Uterus (tissue), 4 donors: ENCODE measurements around the gene UBASH3A. TPM values are rescaled to one million over a fixed set of nuclear protein-coding genes. Genes with fewer than 3 reads are reported as not detected.

Experiments used
- DNase-seq, 2 donors: peaks; one replicate each; pipeline ENCODE4 v3.0.0-alpha.2; 2019 to 2020
- H3K27ac ChIP-seq, 2 donors: fragments of 200-600 bp; sonication (generic); 1 replicate in 1 of 2; 2 replicates in 1 of 2; pipeline ENCODE4 v1.5.1; 2016 to 2018
- H3K27me3 ChIP-seq, 2 donors: fragments of 200-600 bp; sonication (generic); one replicate each; pipeline ENCODE4 v1.5.1; 2018 to 2019; ENCODE audit warnings: control low read depth in 1 of 2
- H3K36me3 ChIP-seq, 2 donors: fragments of 200-600 bp; sonication (generic); one replicate each; pipeline ENCODE4 v1.5.1; 2019; ENCODE audit warnings: control low read depth in 1 of 2
- H3K4me1 ChIP-seq, 2 donors: fragments of 200-600 bp; sonication (generic); one replicate each; pipeline ENCODE4 v1.5.1; 2018 to 2019; ENCODE audit warnings: control low read depth in 1 of 2
- H3K4me3 ChIP-seq, 2 donors: fragments of 200-600 bp; sonication (generic); 1 replicate in 1 of 2; 2 replicates in 1 of 2; pipeline ENCODE4 v1.5.1; 2018 to 2019; ENCODE audit warnings: mild to moderate bottlenecking in 1 of 2
- H3K9me3 ChIP-seq, 2 donors: fragments of 200-600 bp; sonication (generic); one replicate each; pipeline ENCODE4 v1.5.1; 2019; ENCODE audit warnings: control low read depth in 1 of 2
- CTCF ChIP-seq, 4 experiments: fragments of 200-600 bp in 2 of 4; fragments of 450-650 bp in 2 of 4; sonication (generic) in 2 of 4; IDR thresholded peaks; one replicate each; pipeline ENCODE4 v1.5.1; 2016 to 2019; ENCODE audit warnings: antibody characterized with exemption in 4 of 4, mild to moderate bottlenecking in 2 of 4, moderate library complexity in 1 of 4
- POLR2A ChIP-seq, 2 donors: fragments of 450-650 bp; IDR thresholded peaks; one replicate each; pipeline ENCODE4 v1.6.1; 2016; ENCODE audit warnings: antibody characterized with exemption in 2 of 2, mild to moderate bottlenecking in 1 of 2, moderate library complexity in 1 of 2
- intact Hi-C: fragments of 100-400 bp; cut with DNase I; formaldehyde crosslinking; loops from one replicate; pipeline ENCODE4 v1.15.1; 2023; ENCODE audit warnings: low total_unique reads
- total RNA-seq, 4 donors: library from RNA; depleted of rRNA in 3 of 4; stranded (reverse); fragments of >200 nt in 3 of 4; gene quantifications; one replicate each; pipeline versions ENCODE4 v1.1.0 to v1.2.4, GENCODE V29; 2014 to 2023
- donor health status: DM: yes; HTN: yes; CAD: no.

Gene UBASH3A
- total RNA-seq, 4 donors from 2014 or later = 0.79 to 1.0 TPM; not detected in 2

GRCh38 chr21:42453986-42454570, 50.4 kb downstream of the UBASH3A start:
- intact Hi-C loops = no loop called here
- no peak overlapping the region for H3K4me3 ChIP-seq
- no peaks in the 10 kb centered on the region for H3K4me1 ChIP-seq
- no peaks in the 10 kb centered on the region for H3K36me3 ChIP-seq
- H3K9me3 ChIP-seq = no peaks in the 10 kb centered on the region
- no peak overlapping the region for H3K27ac ChIP-seq
- TF ChIP-seq CTCF (IDR thresholded peaks at IDR 0.05) (no peak), POLR2A (IDR thresholded peaks at IDR 0.05) (no peak)
- no peak for DNase-seq
- H3K27me3 ChIP-seq = no peaks in the 10 kb centered on the region

- intact Hi-C loops = no loop called here
- Histone ChIP-seq H3K4me1 (no peaks in the 10 kb centered on the region), H3K9me3 (no peaks in the 10 kb centered on the region), H3K4me3 (no peak overlapping the region), H3K36me3 (no peaks in the 10 kb centered on the region), H3K27ac (no peak overlapping the region), H3K27me3 (no peaks in the 10 kb centered on the region)
- TF ChIP-seq POLR2A (IDR thresholded peaks at IDR 0.05) = no peak
- no peak for TF ChIP-seq CTCF (IDR thresholded peaks at IDR 0.05)
- no peak for DNase-seq
Observed at GRCh38 chr21:42454786-42455185, 51.1 kb downstream of the UBASH3A start.

GRCh38 chr21:42455196-42455595, 51.5 kb downstream of the UBASH3A start:
- intact Hi-C loops = no loop called here
- H3K36me3 ChIP-seq = no peaks in the 10 kb centered on the region
- no peak overlapping the region for H3K4me3 ChIP-seq
- no peaks in the 10 kb centered on the region for H3K9me3 ChIP-seq
- no peaks in the 10 kb centered on the region for H3K27me3 ChIP-seq
- H3K4me1 ChIP-seq = no peaks in the 10 kb centered on the region
- TF ChIP-seq CTCF (IDR thresholded peaks at IDR 0.05) (no peak), POLR2A (IDR thresholded peaks at IDR 0.05) (no peak)
- no peak overlapping the region for H3K27ac ChIP-seq
- no peak for DNase-seq

- Histone ChIP-seq H3K4me1 (no peaks in the 10 kb centered on the region), H3K27me3 (no peaks in the 10 kb centered on the region), H3K27ac (no peak overlapping the region), H3K36me3 (no peaks in the 10 kb centered on the region), H3K9me3 (no peaks in the 10 kb centered on the region), H3K4me3 (no peak overlapping the region)
- TF ChIP-seq POLR2A (IDR thresholded peaks at IDR 0.05) (no peak), CTCF (IDR thresholded peaks at IDR 0.05) (no peak)
- intact Hi-C loops = no loop called here
- no peak for DNase-seq
Observed at GRCh38 chr21:42455754-42456440, 52.2 kb downstream of the UBASH3A start.

GRCh38 chr21:42456457-42456856, 52.8 kb downstream of the UBASH3A start:
- no peaks in the 10 kb centered on the region for H3K27me3 ChIP-seq
- intact Hi-C loops = no loop called here
- no peak overlapping the region for H3K4me3 ChIP-seq
- H3K27ac ChIP-seq = no peak overlapping the region
- H3K36me3 ChIP-seq = no peaks in the 10 kb centered on the region
- DNase-seq = no peak
- H3K9me3 ChIP-seq = no peaks in the 10 kb centered on the region
- H3K4me1 ChIP-seq = no peaks in the 10 kb centered on the region
- no peak for TF ChIP-seq POLR2A (IDR thresholded peaks at IDR 0.05)
- no peak for TF ChIP-seq CTCF (IDR thresholded peaks at IDR 0.05)
